Parathyroid adenoma (tissue), 2 donors: ENCODE measurements around the gene PDGFD.

Experiments used
- H2AFZ ChIP-seq: fragments of 300-600 bp; sonication (generic); one replicate; pipeline ENCODE4 v1.7.0; 2017; ENCODE audit warnings: antibody characterized with exemption, mild to moderate bottlenecking
- H3K27ac ChIP-seq: fragments of 300-600 bp; sonication (generic); one replicate; pipeline ENCODE4 v1.7.0; 2017
- H3K27me3 ChIP-seq: fragments of 300-600 bp; sonication (generic); one replicate; pipeline ENCODE4 v1.7.0; 2017; ENCODE audit warnings: low read length; ENCODE audit not compliant: control insufficient read depth, insufficient read depth
- H3K36me3 ChIP-seq: fragments of 300-600 bp; sonication (generic); one replicate; pipeline ENCODE4 v1.7.0; 2017; ENCODE audit warnings: low read length; ENCODE audit not compliant: control insufficient read depth, insufficient read depth
- H3K4me1 ChIP-seq: fragments of 300-600 bp; sonication (generic); one replicate; pipeline ENCODE4 v1.7.0; 2017; ENCODE audit warnings: control low read depth
- H3K4me2 ChIP-seq: fragments of 300-600 bp; sonication (generic); one replicate; pipeline ENCODE4 v1.7.0; 2017; ENCODE audit warnings: low read length
- H3K4me3 ChIP-seq: fragments of 300-600 bp; sonication (generic); one replicate; pipeline ENCODE4 v1.7.0; 2017; ENCODE audit warnings: low read depth, low read length
- H3K79me2 ChIP-seq: fragments of 300-600 bp; sonication (generic); one replicate; pipeline ENCODE4 v1.7.0; 2017; ENCODE audit warnings: control low read depth
- H3K9ac ChIP-seq: fragments of 300-600 bp; sonication (generic); one replicate; pipeline ENCODE4 v1.7.0; 2017; ENCODE audit warnings: mild to moderate bottlenecking
- H3K9me3 ChIP-seq: fragments of 300-600 bp; sonication (generic); one replicate; pipeline ENCODE4 v1.7.0; 2017; ENCODE audit warnings: low read length; ENCODE audit not compliant: control insufficient read depth
- CTCF ChIP-seq: fragments of 300-600 bp; sonication (generic); IDR thresholded peaks from one replicate; pipeline ENCODE4 v1.7.0; 2017; ENCODE audit warnings: antibody characterized with exemption, mild to moderate bottlenecking
- donor health status: primary hyperparathyroidism.

The PDGFD gene

GRCh38 chr11:104015649-104016415 is 148.1 kb downstream of the PDGFD start:
- Histone ChIP-seq H3K4me1 (no peaks in the 10 kb centered on the region), H3K27me3 (no peaks in the 10 kb centered on the region), H3K9me3 (no peaks in the 10 kb centered on the region), H3K27ac (no peak overlapping the region), H3K4me3 (no peak overlapping the region), H3K4me2 (no peak overlapping the region), H3K36me3 (no peaks in the 10 kb centered on the region), H3K9ac (no peak overlapping the region), H3K79me2 (no peaks in the 10 kb centered on the region), H2AFZ (no peak overlapping the region)
- no peak for TF ChIP-seq CTCF

- Histone ChIP-seq H3K36me3 (no peaks in the 10 kb centered on the region), H3K4me3 (no peak overlapping the region), H3K27ac (no peak overlapping the region), H3K4me2 (no peak overlapping the region), H3K27me3 (no peaks in the 10 kb centered on the region), H3K9me3 (no peaks in the 10 kb centered on the region), H3K9ac (no peak overlapping the region), H3K4me1 (no peaks in the 10 kb centered on the region), H3K79me2 (no peaks in the 10 kb centered on the region), H2AFZ (no peak overlapping the region)
- TF ChIP-seq CTCF, result no peak
These were observed 152.9 kb downstream of the PDGFD start for GRCh38 chr11:104011044-104011443.

GRCh38 chr11:104009744-104010143 is 154.2 kb downstream of the PDGFD start:
- H3K79me2 ChIP-seq, result no peaks in the 10 kb centered on the region
- no peak overlapping the region for H2AFZ ChIP-seq
- H3K9me3 ChIP-seq, result no peaks in the 10 kb centered on the region
- H3K9ac ChIP-seq, result no peak overlapping the region
- no peaks in the 10 kb centered on the region for H3K4me1 ChIP-seq
- no peak for TF ChIP-seq CTCF
- no peak overlapping the region for H3K4me3 ChIP-seq
- H3K4me2 ChIP-seq, result no peak overlapping the region
- no peaks in the 10 kb centered on the region for H3K36me3 ChIP-seq
- no peak overlapping the region for H3K27ac ChIP-seq
- no peaks in the 10 kb centered on the region for H3K27me3 ChIP-seq

GRCh38 chr11:104005234-104005855 is 158.6 kb downstream of the PDGFD start:
- TF ChIP-seq CTCF, result no peak
- Histone ChIP-seq H3K9ac (no peak overlapping the region), H3K79me2 (no peaks in the 10 kb centered on the region), H3K36me3 (no peaks in the 10 kb centered on the region), H3K27me3 (no peaks in the 10 kb centered on the region), H3K27ac (no peak overlapping the region), H3K9me3 (no peaks in the 10 kb centered on the region), H3K4me2 (no peak overlapping the region), H2AFZ (no peak overlapping the region), H3K4me1 (no peaks in the 10 kb centered on the region), H3K4me3 (no peak overlapping the region)
